Panc1 (cell line): ENCODE results near the gene JPH2. TPM values are rescaled to one million over a fixed set of nuclear protein-coding genes. Genes with fewer than 3 reads are reported as not detected.

Experiments
- ATAC-seq: fragments of 200-7000 bp; cut with Tn5 transposase; 2 replicates; pipeline ENCODE4 v1.9.1; 2020; ENCODE audit warnings: mild to moderate bottlenecking, moderate library complexity
- BruUV-seq: library from RNA; stranded (reverse); fragments of 400-500 nt; replicated peaks from 2 replicates; lab custom pipeline; 2021; lab: Mats Ljungman, UMichigan
- CTCF ChIA-PET: fragments of 300-600 bp; sonication (Branson Sonifier 250); formaldehyde crosslinking; loops from one replicate; lab custom pipeline; 2022; ENCODE audit warnings: antibody characterized with exemption; lab: Charles Lee
- POLR2A ChIA-PET: fragments of 300-600 bp; sonication (Branson Sonifier 250); formaldehyde crosslinking; loops from one replicate; lab custom pipeline; 2022; ENCODE audit warnings: antibody characterized with exemption; lab: Charles Lee
- DNase-seq: peaks from one replicate; pipeline ENCODE4 v3.0.0-alpha.2; 2010; ENCODE audit warnings: low read depth, low spot score
- H3K27ac ChIP-seq: 2 replicates; pipeline ENCODE4 v1.5.1; 2011; ENCODE audit warnings: mild to moderate bottlenecking, low read length, inconsistent platforms
- H3K27me3 ChIP-seq: fragments of 200-500 bp; sonication (Bioruptor generic); 2 replicates; pipeline ENCODE4 v1.6.0; 2014; ENCODE audit warnings: low read length, inconsistent platforms; ENCODE audit not compliant: control insufficient read depth, insufficient read depth
- H3K36me3 ChIP-seq: fragments of 200-500 bp; sonication (Bioruptor generic); 2 replicates; pipeline ENCODE4 v1.5.1; 2014; ENCODE audit warnings: inconsistent platforms, mild to moderate bottlenecking, low read length, moderate library complexity; ENCODE audit not compliant: control insufficient read depth, insufficient read depth
- H3K4me1 ChIP-seq: 2 replicates; pipeline ENCODE4 v1.5.1; 2011; ENCODE audit warnings: inconsistent platforms, mild to moderate bottlenecking, low read length, moderate library complexity; ENCODE audit not compliant: control insufficient read depth, insufficient read depth
- H3K4me3 ChIP-seq, 2 experiments: 2 replicates each; pipeline ENCODE4 v1.5.1; 2011 to 2012; ENCODE audit warnings: low read depth in 2 of 2, low read length in 2 of 2, mild to moderate bottlenecking in 2 of 2, inconsistent platforms in 1 of 2, moderate library complexity in 1 of 2
- H3K9me3 ChIP-seq: fragments of 200-500 bp; sonication (Bioruptor generic); 2 replicates; pipeline ENCODE4 v1.5.1; 2014; ENCODE audit warnings: low read depth, mild to moderate bottlenecking, inconsistent platforms, low read length, moderate library complexity; ENCODE audit not compliant: control insufficient read depth, insufficient read depth
- POLR2AphosphoS5 ChIP-seq: IDR thresholded peaks from 2 replicates; pipeline ENCODE4 v1.6.1; 2012; ENCODE audit warnings: mild to moderate bottlenecking, low read depth, low read length, moderate library complexity
- SIN3A ChIP-seq: IDR thresholded peaks from 2 replicates; pipeline ENCODE4 v1.6.1; 2012; ENCODE audit warnings: low read depth, mild to moderate bottlenecking, low read length, moderate library complexity, borderline replicate concordance; ENCODE audit not compliant: insufficient read depth
- TCF7L2 ChIP-seq: IDR thresholded peaks from 2 replicates; pipeline ENCODE4 v1.6.1; 2011; ENCODE audit warnings: mild to moderate bottlenecking, low read depth, low read length, inconsistent platforms
- in situ Hi-C: cut with HindIII; loops from 2 replicates; pipeline ENCODE4 v1.10.0; 2016; ENCODE audit warnings: low sequenced_read_pairs, low pct_unique_long_range_greater_than_20kb
- intact Hi-C: fragments of 100-400 bp; cut with micrococcal nuclease; formaldehyde crosslinking; loops from one replicate; pipeline ENCODE4 v1.10.0; 2022; ENCODE audit not compliant: unreplicated experiment
- total RNA-seq: library from RNA; stranded (reverse); gene quantifications from one replicate; pipeline ENCODE4 v1.2.1, GENCODE V29; 2021; ENCODE audit not compliant: unreplicated experiment
- TF ChIP-seq, protein P1 (sequence below): fragments of 450-650 bp; IDR thresholded peaks from 2 replicates; pipeline ENCODE4 v1.5.1; 2017; ENCODE audit warnings: mild to moderate bottlenecking
- TF ChIP-seq, protein P2 (sequence below), 2 experiments: IDR thresholded peaks; 2 replicates each; pipeline ENCODE4 v1.6.1; 2011 to 2012; ENCODE audit warnings: low read depth in 2 of 2, control low read depth in 1 of 2, low read length in 1 of 2, mild to moderate bottlenecking in 1 of 2, moderate library complexity in 1 of 2; ENCODE audit not compliant: insufficient read depth in 1 of 2

Gene JPH2
- total RNA-seq, 1 experiment from 2014 or later = 0.49 TPM

DNA sequence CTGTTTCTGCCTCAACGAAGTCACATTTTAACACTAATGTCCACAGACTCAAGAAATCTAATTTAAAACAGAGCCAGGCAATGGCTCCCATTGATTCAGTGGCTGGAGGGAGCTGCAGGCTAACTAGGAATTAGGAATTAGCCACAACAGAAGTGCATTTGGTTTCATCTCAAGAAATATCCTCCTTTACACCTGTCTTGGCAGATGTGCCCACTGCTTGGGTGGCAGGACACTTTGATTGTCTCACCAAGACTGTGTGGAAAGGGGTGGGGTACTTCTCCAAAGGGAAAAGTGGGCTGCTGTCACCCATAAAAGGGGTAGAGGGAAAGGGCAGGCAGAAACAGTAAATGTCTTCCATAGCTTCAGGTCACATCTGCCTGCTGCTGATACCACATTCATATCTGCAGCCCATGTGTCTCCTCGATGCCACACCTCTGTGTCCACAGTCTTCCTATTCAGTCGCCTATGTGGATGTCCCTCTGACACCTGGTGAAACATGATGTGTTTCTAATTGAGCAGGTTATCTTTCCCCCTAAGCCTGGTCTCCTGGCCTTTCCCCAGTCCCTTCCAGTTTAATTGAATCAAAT, 34.5 kb upstream of the JPH2 start:
- ATAC-seq (no peak), DNase-seq (no peak)
- H3K36me3 ChIP-seq = no peaks in the 10 kb centered on the region
- H3K4me1 ChIP-seq = no peaks in the 10 kb centered on the region
- no peak overlapping the region for H3K27ac ChIP-seq
- BruUV-seq = no TSS peak
- H3K9me3 ChIP-seq = no peaks in the 10 kb centered on the region
- ChIA-PET POLR2A (no interaction called here), CTCF (interaction anchor here (0.6 kb wide), 1 partner anchor 90 kb away, joined by 3 read pairs; no protein-coding TSS in a partner anchor)
- in situ Hi-C loops = no loop called here
- no peak for TF ChIP-seq SIN3A
- TF ChIP-seq, protein P1, sequence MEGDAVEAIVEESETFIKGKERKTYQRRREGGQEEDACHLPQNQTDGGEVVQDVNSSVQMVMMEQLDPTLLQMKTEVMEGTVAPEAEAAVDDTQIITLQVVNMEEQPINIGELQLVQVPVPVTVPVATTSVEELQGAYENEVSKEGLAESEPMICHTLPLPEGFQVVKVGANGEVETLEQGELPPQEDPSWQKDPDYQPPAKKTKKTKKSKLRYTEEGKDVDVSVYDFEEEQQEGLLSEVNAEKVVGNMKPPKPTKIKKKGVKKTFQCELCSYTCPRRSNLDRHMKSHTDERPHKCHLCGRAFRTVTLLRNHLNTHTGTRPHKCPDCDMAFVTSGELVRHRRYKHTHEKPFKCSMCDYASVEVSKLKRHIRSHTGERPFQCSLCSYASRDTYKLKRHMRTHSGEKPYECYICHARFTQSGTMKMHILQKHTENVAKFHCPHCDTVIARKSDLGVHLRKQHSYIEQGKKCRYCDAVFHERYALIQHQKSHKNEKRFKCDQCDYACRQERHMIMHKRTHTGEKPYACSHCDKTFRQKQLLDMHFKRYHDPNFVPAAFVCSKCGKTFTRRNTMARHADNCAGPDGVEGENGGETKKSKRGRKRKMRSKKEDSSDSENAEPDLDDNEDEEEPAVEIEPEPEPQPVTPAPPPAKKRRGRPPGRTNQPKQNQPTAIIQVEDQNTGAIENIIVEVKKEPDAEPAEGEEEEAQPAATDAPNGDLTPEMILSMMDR = no peak
- TF ChIP-seq, protein P2, sequence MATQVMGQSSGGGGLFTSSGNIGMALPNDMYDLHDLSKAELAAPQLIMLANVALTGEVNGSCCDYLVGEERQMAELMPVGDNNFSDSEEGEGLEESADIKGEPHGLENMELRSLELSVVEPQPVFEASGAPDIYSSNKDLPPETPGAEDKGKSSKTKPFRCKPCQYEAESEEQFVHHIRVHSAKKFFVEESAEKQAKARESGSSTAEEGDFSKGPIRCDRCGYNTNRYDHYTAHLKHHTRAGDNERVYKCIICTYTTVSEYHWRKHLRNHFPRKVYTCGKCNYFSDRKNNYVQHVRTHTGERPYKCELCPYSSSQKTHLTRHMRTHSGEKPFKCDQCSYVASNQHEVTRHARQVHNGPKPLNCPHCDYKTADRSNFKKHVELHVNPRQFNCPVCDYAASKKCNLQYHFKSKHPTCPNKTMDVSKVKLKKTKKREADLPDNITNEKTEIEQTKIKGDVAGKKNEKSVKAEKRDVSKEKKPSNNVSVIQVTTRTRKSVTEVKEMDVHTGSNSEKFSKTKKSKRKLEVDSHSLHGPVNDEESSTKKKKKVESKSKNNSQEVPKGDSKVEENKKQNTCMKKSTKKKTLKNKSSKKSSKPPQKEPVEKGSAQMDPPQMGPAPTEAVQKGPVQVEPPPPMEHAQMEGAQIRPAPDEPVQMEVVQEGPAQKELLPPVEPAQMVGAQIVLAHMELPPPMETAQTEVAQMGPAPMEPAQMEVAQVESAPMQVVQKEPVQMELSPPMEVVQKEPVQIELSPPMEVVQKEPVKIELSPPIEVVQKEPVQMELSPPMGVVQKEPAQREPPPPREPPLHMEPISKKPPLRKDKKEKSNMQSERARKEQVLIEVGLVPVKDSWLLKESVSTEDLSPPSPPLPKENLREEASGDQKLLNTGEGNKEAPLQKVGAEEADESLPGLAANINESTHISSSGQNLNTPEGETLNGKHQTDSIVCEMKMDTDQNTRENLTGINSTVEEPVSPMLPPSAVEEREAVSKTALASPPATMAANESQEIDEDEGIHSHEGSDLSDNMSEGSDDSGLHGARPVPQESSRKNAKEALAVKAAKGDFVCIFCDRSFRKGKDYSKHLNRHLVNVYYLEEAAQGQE (IDR thresholded peaks at IDR 0.05; ENCODE audit: insufficient read depth in 1 of 2, low read depth in 2 of 2, low read length in 1 of 2) = no peak
- no peak for TF ChIP-seq POLR2AphosphoS5
- TF ChIP-seq TCF7L2 = no peak
- H3K27me3 ChIP-seq = no peaks in the 10 kb centered on the region
- intact Hi-C loops = no loop called here
- H3K4me3 ChIP-seq = no peak overlapping the region

DNA sequence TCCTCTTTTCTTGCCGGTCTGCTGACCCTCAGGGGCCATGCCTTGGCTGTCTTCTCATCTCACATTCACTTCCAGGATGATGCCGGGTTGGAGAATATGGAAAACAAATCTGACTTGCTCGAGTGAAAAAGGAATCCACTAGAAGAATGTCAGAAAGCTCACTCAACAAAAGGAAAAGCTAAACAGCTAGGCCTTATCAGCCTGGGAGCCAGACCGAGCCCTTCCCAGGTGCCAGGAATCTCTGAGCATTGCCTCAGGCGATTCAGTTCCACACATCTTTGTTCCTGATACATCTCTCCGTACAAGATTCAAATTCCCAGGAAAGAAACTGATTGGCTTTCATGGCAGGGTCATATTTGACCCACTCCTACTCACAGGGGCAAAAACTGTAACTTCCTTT, 32.8 kb upstream of the JPH2 start:
- POLR2A ChIA-PET = no interaction called here

More for the DNA sequence above, 32.8 kb upstream of the JPH2 start:
- H3K9me3 ChIP-seq = no peaks in the 10 kb centered on the region
- CTCF ChIA-PET = interaction anchor here (0.5 kb wide), 1 partner anchor 143 kb away, joined by 5 read pairs; no protein-coding TSS in a partner anchor
- H3K4me1 ChIP-seq = no peaks in the 10 kb centered on the region
- BruUV-seq = no TSS peak
- H3K27ac ChIP-seq = no peak overlapping the region
- H3K36me3 ChIP-seq = no peaks in the 10 kb centered on the region
- in situ Hi-C loops = no loop called here
- ATAC-seq = no peak
- intact Hi-C loops = loop anchor here (5.0 to 10.0 kb wide), 2 partner anchors 238 to 385 kb away; no protein-coding TSS in a partner anchor
- no peak for DNase-seq
- no peak overlapping the region for H3K4me3 ChIP-seq
- TF ChIP-seq SIN3A = no peak
- TF ChIP-seq, protein P1 = no peak
- TF ChIP-seq, protein P2 (IDR thresholded peaks at IDR 0.05; ENCODE audit: insufficient read depth in 1 of 2, low read depth in 2 of 2, low read length in 1 of 2) = no peak
- no peak for TF ChIP-seq POLR2AphosphoS5
- TF ChIP-seq TCF7L2 = no peak
- H3K27me3 ChIP-seq = no peaks in the 10 kb centered on the region
